Vagina (tissue), 2 donors: Measurements from ENCODE around the gene SMC2.

ENCODE experiments used
- CTCF ChIP-seq, 3 experiments: fragments of 450-650 bp in 2 of 3; fragments of 200-600 bp in 1 of 3; sonication (generic) in 1 of 3; IDR thresholded peaks; one replicate each; pipeline ENCODE4 v1.5.1; 2017 to 2019; ENCODE audit warnings: antibody characterized with exemption in 3 of 3, mild to moderate bottlenecking in 2 of 3, moderate library complexity in 2 of 3
- POLR2A ChIP-seq, 2 donors: fragments of 450-650 bp; IDR thresholded peaks; one replicate each; pipeline ENCODE4 v1.6.1; 2017; ENCODE audit warnings: antibody characterized with exemption in 2 of 2, mild to moderate bottlenecking in 2 of 2, moderate library complexity in 2 of 2
- POLR2AphosphoS5 ChIP-seq, 2 donors: sonication (generic); formaldehyde crosslinking; IDR thresholded peaks; one replicate each; pipeline ENCODE4 v1.9.0; 2017; ENCODE audit warnings: antibody characterized with exemption in 2 of 2, mild to moderate bottlenecking in 2 of 2, low read depth in 1 of 2; ENCODE audit not compliant: insufficient read depth in 1 of 2

GRCh38 chr9:104087894-104088293, 6.2 kb upstream of the SMC2 start:
- TF ChIP-seq CTCF (IDR thresholded peaks at IDR 0.05) (no peak), POLR2A (IDR thresholded peaks at IDR 0.05) (no peak), POLR2AphosphoS5 (IDR thresholded peaks at IDR 0.05; ENCODE audit: insufficient read depth in 1 of 2, low read depth in 1 of 2) (no peak)
